GM10847 (cell line): ENCODE data around the gene CES4A.

Experiments used
- POLR2A ChIP-seq: IDR thresholded peaks from 2 replicates; pipeline ENCODE4 v1.6.1; 2011; ENCODE audit not compliant: insufficient read length; ENCODE audit errors: extremely low read depth

The CES4A gene

DNA sequence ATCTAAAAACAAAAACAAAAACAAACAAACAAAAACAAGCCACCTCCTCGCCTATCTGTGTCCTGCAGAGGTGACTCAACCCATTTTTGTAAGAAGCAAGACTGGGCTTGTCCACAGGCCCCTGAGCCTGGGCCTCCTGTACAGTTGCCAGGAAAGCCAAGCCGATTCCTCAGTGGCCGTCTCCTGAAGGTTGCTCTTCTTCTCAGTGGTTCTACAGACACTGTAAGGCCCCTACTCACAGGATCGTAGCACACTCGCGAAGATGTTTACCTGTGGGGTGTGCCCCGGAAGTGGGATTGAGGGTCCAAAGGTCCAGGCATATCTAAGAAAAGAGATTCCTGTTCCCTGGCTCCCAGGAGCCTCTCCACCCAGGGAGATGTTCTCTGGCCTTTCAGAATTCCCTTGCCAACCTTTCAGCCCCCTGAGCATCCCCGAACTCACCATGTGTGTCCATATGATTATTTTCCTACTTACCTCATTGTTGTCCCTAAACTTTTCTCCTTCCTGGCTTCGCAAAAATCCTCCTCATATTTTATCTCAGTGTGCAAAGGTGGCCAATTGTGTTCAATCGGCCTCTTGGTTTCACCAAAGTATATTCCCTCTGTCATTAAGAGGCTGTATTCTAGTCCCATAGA, 34.8 kb upstream of the CES4A start:
- no peak for TF ChIP-seq POLR2A

DNA sequence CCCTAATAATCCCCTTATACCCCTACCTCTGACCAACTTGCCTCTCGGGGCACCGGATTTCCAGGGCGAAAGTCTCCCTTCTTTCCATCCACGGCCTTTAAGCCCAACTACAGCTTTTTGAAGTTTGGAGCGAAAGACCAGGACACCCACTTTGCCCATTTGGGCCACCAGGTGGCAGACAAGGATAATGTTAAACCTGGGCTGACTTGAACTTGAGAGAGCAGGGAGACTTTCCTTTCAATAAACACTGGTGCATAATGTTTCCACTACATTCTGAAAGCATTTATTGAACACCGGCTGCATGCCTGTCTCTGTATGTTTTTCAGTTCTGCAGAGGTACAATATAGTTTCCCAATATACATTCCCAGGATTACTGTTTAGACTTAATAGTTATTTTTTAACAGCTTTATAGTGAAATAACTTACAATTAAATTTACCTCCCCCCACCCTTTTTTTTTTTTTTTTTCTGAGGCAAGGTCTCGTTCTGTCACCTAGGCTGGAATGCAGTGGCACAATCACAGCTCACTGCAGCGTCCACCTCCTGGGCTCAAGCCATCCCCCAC, 34.2 kb upstream of the CES4A start:
- no peak for TF ChIP-seq POLR2A

DNA sequence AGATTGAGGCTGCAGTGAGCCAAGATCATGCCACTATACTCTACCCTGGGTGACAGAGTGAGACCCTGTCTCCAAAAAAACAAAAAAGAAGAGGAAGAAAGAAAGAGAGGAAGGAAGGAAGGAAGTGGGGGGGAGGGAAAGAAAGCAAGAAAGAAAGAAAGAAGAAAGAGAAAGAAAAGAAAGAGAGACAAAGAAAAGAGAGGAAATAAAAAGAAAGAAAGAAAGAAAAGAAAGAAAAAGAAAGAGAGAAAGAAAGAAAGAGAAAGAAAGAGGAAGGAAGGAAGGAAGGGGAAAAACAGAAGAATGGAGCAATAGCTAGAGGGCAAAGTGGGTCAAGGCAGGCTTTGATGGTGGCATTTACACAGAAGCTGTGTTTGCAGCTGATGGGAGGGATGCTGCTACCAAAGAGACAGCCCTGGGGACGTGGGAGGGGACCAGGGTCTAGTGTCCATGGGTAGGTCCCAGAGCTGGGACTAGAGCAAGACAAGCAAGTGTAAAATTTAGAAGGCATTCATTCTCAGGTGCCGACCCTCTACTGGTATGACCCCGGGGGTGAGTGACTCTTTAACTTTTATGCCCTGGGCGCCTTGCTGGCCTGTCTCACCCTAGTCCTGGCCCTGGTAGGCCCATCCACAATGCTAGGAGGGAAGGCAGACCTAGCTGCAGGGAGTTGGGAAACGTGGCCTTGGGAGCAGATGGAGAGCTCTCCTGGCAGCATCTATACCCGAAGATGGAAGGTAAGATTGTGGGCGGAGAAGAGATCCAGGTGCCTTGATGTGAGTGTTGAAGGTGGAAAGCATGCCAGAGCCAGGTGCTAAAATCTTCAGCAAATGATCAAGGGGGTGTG, 29.3 kb upstream of the CES4A start:
- TF ChIP-seq POLR2A = no peak

DNA sequence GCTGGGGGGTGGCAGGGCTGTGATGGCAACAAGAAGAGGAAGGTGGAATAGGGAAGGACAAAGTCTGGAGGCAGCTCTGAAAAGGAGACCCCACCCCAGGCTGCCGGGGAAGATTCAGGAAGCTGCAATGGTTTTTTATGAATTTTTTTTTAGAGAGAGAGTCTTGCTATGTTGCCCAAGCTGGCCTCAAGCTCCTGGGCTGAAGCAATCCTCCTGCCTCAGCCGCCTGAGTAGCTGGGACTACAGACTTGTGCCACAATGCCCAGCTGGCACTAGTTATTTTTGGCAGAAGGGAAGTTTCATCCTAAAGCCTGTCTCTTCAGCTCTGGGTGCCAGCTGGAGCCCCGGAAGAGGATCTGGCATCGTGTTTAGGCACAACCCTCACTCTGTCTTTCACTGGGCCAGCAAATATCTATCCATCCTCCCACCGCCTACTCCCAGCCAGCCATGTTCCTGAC, 28.7 kb upstream of the CES4A start:
- TF ChIP-seq POLR2A = no peak

DNA sequence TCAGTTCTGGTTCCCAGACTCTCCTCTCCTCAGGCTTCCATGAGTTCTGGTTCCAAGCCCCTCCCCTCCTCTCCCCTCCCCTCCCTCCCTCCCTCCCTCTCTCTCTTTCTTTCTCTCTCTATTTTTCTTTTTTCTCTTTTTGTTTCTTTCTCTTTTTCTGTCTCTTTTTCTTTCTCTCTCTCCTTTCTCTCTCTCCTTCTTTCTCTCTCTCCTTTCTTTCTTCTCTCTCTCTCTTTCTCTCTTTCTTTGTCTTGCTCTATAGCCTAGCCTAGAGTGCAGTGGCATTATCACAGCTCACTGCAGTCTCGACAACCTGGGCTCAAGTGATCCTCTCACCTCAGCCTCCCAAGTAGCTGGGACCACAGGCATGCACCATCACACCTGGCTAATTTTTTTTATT, 28.1 kb upstream of the CES4A start:
- TF ChIP-seq POLR2A = no peak

DNA sequence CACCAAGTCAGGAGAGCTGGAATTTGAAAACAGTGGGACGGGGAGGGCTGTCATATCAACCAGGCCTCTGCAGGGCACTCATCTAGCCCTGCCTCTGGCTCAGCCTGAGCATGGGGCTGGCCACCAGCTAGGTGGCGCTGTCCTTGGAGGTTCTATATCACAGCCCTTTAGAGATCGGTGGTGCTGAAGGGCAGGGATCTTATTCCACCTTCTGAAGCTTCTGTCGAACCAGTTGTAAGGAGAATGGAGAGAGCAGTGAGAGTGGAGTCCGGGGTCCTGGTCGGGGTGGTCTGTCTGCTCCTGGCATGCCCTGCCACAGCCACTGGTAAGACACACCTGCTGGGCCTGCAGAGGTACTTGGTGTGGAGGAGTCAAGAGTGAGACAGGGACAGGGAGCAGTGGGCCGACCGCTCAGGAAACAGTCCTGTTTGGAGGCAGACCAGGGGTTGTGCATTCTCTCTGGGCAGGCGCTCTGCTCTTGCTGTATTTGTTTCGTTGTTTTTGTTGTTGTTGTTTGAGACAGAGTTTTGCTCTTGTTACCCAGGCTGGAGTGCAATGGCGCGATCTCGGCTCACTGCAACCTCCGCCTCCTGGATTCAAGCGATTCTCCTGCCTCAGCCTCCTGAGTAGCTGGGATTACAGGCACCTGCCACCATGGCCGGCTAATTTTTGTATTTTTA, 27.2 kb upstream of the CES4A start, which contains the start of gene CES3:
CES3 (plus strand) TSS at position 202 of the 680 bp plus-strand sequence; CDS start at position 244, 42 bp downstream.
- no peak for TF ChIP-seq POLR2A

DNA sequence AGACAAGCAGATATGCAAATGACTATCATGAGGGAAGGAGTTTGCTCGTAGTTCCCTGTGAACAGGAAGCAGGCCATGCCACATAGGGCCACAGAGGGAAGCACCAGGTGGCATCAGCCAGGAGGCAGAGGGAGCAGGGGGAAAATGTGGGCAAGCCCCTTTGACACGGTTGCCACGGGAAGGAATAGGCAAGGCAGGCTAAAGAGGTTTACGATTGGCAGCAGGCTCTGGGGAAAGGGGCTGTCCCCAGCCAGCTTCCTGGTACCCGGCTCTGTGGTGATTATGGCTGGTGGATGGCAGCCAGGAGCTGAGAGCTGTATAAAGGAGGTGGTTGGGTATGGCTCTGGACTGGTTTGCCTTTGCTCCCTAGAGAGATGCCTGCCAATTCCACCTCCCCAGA, 26.5 kb upstream of the CES4A start:
- no peak for TF ChIP-seq POLR2A

DNA sequence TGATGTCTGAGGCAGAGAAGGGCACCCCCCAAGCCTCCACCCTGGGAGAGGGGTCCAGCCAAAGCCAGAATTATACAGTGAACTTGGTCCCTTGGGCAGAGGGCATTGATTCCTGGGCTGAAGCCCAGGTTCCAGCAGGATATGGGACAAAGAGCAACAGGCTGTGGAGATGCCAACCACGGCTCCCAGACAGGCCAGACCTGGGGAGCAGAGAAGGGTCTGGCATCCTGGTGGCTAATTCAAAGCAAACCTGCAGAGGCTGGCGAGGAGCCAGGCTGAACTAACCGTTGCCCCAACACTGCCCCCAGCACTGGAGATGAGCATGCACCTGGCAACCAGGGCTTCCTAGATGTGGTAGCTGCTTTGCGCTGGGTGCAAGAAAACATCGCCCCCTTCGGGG, 24.3 kb upstream of the CES4A start:
- TF ChIP-seq POLR2A = no peak

DNA sequence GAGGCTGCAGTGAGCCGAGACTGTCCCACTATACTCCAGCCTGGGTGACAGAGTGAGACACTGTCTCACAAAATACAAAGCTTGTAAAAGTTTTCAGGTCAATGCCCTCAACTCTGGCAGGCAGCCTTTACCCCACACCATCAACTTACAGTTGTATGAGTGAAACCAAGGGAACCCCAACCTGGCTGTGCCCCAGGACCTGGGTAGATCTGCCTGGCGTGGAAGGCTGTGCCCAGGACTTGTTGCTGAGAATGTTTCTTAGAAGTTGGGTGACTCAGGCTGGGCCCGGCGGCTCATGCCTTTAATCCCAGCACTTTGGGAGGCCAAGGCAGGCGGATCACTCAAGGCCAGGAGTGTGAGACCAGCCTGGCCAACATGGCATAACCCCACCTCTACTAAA, 19.5 kb upstream of the CES4A start:
- no peak for TF ChIP-seq POLR2A

DNA sequence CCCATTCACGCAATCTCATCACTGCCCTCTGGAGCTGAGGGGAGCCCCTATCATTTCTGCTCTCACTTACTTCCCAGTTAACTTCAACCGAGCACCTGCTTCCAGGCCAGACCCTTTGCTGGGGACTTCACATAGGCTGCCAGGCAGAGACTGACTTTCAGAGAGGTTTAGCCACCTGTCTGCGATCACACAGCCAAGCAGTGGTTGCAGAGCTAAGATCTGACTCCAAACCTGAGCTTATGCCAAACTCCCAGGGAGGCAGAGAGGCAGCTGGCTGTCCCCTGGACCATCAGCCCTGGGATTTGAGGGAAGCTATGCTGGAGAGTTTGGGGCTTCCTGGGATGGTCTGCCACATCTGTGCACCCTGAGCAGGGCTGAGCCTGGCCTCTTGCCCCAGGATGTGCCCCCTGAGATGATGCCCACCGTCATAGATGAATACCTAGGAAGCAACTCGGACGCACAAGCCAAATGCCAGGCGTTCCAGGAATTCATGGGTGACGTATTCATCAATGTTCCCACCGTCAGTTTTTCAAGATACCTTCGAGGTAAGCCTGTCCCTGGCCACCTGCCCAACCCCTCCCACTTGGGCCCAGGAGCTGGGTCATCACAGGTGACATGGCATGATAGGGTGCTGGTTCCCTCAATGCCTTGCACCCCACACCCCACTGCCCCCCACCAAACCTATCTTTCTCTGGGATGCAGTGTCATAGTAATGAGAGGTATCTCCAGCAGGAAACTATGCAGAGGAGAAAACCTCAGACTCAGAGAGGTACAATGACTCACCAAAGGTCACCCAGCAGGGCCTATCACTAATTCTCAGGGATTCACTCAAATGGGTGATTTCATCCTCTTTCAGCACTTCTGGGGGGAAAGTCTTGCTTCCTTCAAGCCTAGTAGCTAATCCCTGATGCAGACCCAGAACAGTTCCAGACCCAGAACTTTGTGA, 17.3 kb upstream of the CES4A start:
- no peak for TF ChIP-seq POLR2A

DNA sequence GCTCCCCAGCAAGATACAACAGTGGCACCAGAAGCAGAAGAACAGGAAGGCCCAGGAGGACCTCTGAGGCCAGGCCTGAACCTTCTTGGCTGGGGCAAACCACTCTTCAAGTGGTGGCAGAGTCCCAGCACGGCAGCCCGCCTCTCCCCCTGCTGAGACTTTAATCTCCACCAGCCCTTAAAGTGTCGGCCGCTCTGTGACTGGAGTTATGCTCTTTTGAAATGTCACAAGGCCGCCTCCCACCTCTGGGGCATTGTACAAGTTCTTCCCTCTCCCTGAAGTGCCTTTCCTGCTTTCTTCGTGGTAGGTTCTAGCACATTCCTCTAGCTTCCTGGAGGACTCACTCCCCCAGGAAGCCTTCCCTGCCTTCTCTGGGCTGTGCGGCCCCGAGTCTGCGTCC, 15.4 kb upstream of the CES4A start:
- no peak for TF ChIP-seq POLR2A

DNA sequence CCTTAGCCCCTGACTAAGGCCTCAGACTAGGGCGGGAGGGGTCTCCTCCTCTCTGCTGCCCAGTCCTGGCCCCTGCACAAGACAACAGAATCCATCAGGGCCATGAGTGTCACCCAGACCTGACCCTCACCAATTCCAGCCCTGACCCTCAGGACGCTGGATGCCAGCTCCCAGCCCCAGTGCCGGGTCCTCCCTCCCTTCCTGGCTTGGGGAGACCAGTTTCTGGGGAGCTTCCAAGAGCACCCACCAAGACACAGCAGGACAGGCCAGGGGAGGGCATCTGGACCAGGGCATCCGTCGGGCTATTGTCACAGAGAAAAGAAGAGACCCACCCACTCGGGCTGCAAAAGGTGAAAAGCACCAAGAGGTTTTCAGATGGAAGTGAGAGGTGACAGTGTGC, 14.7 kb upstream of the CES4A start:
- TF ChIP-seq POLR2A = no peak

DNA sequence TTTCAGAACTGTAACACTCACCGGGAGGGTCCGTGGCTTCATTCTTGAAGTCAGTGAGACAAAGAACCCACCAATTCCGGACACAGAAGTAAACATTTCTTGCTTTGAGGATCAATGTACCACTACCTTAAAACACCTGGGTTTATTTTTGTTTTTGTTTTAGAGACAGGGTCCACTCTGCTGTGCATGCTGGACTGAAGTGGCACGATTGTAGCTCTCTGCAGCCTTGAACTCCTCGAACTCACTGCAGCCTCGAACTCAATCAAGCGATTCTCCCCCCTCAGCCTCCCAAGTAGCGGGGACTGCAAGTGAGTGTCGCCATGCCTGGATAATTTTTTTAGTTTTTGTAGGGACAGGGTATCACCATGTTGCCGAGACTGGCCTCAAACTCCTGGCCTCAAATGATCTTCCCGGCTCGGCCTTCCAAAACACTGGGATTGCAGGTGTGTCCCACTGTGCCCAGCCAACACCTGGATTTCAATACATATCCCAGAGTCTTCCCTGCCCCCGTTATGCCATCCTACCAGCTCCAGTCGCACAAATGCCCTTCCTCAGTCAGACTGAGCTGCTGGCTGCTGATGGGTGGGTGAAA, 13.0 kb upstream of the CES4A start:
- no peak for TF ChIP-seq POLR2A

DNA sequence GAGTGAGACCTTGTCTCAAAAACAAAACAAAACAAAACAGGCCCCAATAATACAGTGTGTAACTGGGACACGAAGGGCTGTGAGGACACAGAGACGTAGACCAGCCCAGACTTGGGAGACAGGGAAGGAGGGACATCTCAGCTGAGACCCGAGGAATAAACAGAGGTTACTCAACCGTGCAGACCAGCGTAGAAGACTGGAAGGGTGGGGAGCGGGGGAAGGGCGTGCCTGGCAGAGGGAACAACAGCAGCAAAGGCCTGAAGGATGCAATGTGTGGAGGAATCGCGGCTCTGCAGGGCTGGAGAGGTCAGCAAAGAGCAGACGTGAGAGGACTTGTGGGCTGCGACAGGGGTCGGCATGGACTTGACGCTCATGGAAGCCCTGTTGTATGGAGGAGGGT, 11.6 kb upstream of the CES4A start:
- TF ChIP-seq POLR2A = no peak
